H9 (cell line): ENCODE results near the gene BCLAF1. TPM values are rescaled to one million over a fixed set of nuclear protein-coding genes. Genes with fewer than 3 reads are reported as not detected.

Source experiments
- DNase-seq: peaks from one replicate; pipeline ENCODE4 v3.0.0-alpha.2; 2017
- H2AFZ ChIP-seq: one replicate; pipeline ENCODE4 v1.6.1; 2013; ENCODE audit warnings: mild to moderate bottlenecking, low read length, control low read depth, moderate library complexity
- H2AK5ac ChIP-seq: 2 replicates; pipeline ENCODE4 v1.6.1; 2013; ENCODE audit warnings: low read length, control low read depth, mixed read lengths; ENCODE audit not compliant: insufficient read length
- H2BK120ac ChIP-seq: one replicate; pipeline ENCODE4 v1.6.1; 2013; ENCODE audit warnings: low read depth, mild to moderate bottlenecking, low read length, control low read depth, inconsistent platforms; ENCODE audit not compliant: poor library complexity, severe bottlenecking
- H2BK12ac ChIP-seq: 2 replicates; pipeline ENCODE4 v1.6.1; 2013; ENCODE audit warnings: low read length, control low read depth, mixed read lengths, low read depth; ENCODE audit not compliant: insufficient read length
- H2BK15ac ChIP-seq: 2 replicates; pipeline ENCODE4 v1.6.1; 2013; ENCODE audit warnings: low read depth, low read length, control low read depth
- H2BK20ac ChIP-seq: one replicate; pipeline ENCODE4 v1.6.1; 2013; ENCODE audit warnings: low read depth, mild to moderate bottlenecking, low read length, control low read depth, inconsistent platforms; ENCODE audit not compliant: poor library complexity, severe bottlenecking
- H2BK5ac ChIP-seq: 2 replicates; pipeline ENCODE4 v1.6.1; 2013; ENCODE audit warnings: low read length, control low read depth, mixed read lengths; ENCODE audit not compliant: insufficient read length
- H3K14ac ChIP-seq: 2 replicates; pipeline ENCODE4 v1.6.1; 2013; ENCODE audit warnings: low read length, control low read depth; ENCODE audit not compliant: insufficient read depth
- H3K18ac ChIP-seq: 2 replicates; pipeline ENCODE4 v1.6.1; 2013; ENCODE audit warnings: low read depth, mild to moderate bottlenecking, mixed read lengths, low read length, control low read depth; ENCODE audit not compliant: insufficient read length
- H3K23ac ChIP-seq: 2 replicates; pipeline ENCODE4 v1.6.1; 2013; ENCODE audit warnings: low read length, control low read depth, mixed read lengths, low read depth; ENCODE audit not compliant: insufficient read length
- H3K23me2 ChIP-seq: 2 replicates; pipeline ENCODE4 v1.6.1; 2013; ENCODE audit warnings: low read depth, mild to moderate bottlenecking, mixed read lengths, low read length, control low read depth; ENCODE audit not compliant: insufficient read length, poor library complexity, severe bottlenecking
- H3K27ac ChIP-seq: 2 replicates; pipeline ENCODE4 v1.5.1; 2013; ENCODE audit warnings: low read length, control low read depth, mixed read lengths, low read depth; ENCODE audit not compliant: insufficient read length
- H3K27me3 ChIP-seq: 2 replicates; pipeline ENCODE4 v1.6.1; 2013; ENCODE audit warnings: low read length, control low read depth, inconsistent platforms; ENCODE audit not compliant: insufficient read depth
- H3K4ac ChIP-seq: 2 replicates; pipeline ENCODE4 v1.6.1; 2013; ENCODE audit warnings: low read depth, mild to moderate bottlenecking, control low read depth, inconsistent platforms, low read length, moderate library complexity
- H3K4me1 ChIP-seq: 2 replicates; pipeline ENCODE4 v1.6.1; 2013; ENCODE audit warnings: low read length, control low read depth, inconsistent platforms; ENCODE audit not compliant: insufficient read depth
- H3K4me2 ChIP-seq: 2 replicates; pipeline ENCODE4 v1.6.1; 2013; ENCODE audit warnings: low read length, control low read depth, mixed read lengths; ENCODE audit not compliant: insufficient read length, insufficient read depth
- H3K56ac ChIP-seq: 2 replicates; pipeline ENCODE4 v1.6.1; 2013; ENCODE audit warnings: low read depth, mild to moderate bottlenecking, mixed read lengths, low read length, control low read depth; ENCODE audit not compliant: insufficient read length
- H3K79me1 ChIP-seq: 2 replicates; pipeline ENCODE4 v1.6.1; 2013; ENCODE audit warnings: low read depth, mild to moderate bottlenecking, moderate library complexity, low read length, control low read depth, inconsistent platforms; ENCODE audit not compliant: insufficient read depth, poor library complexity, severe bottlenecking
- H3K79me2 ChIP-seq: 2 replicates; pipeline ENCODE4 v1.6.1; 2013; ENCODE audit warnings: low read length, control low read depth, inconsistent platforms; ENCODE audit not compliant: insufficient read depth
- H3K9ac ChIP-seq: 2 replicates; pipeline ENCODE4 v1.6.1; 2013; ENCODE audit warnings: low read length, control low read depth, mixed read lengths; ENCODE audit not compliant: insufficient read length; ENCODE audit errors: extremely low read depth
- H3K9me3 ChIP-seq: one replicate; pipeline ENCODE4 v1.6.1; 2013; ENCODE audit warnings: low read depth, low read length, inconsistent platforms; ENCODE audit not compliant: control insufficient read depth
- H3T11ph ChIP-seq: one replicate; pipeline ENCODE4 v1.6.1; 2013; ENCODE audit warnings: mild to moderate bottlenecking, low read length, control low read depth, inconsistent platforms
- H4K20me1 ChIP-seq: one replicate; pipeline ENCODE4 v1.6.1; 2013; ENCODE audit not compliant: control insufficient read depth, insufficient read length, insufficient read depth
- H4K5ac ChIP-seq: 2 replicates; pipeline ENCODE4 v1.6.1; 2013; ENCODE audit warnings: low read depth, mild to moderate bottlenecking, mixed read lengths, low read length, control low read depth; ENCODE audit not compliant: insufficient read length
- H4K8ac ChIP-seq: replicated peaks from 2 replicates; pipeline ENCODE4 v1.6.1; 2013; ENCODE audit warnings: low read length, control low read depth, mixed read lengths, low read depth; ENCODE audit not compliant: insufficient read length
- H4K91ac ChIP-seq: 2 replicates; pipeline ENCODE4 v1.6.1; 2013; ENCODE audit warnings: low read depth, mild to moderate bottlenecking, moderate library complexity, mixed read lengths, low read length, control low read depth; ENCODE audit not compliant: insufficient read length
- H3K27ac Mint-ChIP-seq, 3 experiments: 2 replicates in 2 of 3; 3 replicates in 1 of 3; pipeline ENCODE4 v1.8.0; 2020 to 2021; ENCODE audit warnings: mixed read lengths in 3 of 3, mild to moderate bottlenecking in 1 of 3, moderate library complexity in 1 of 3
- H3K27me3 Mint-ChIP-seq: 2 replicates; pipeline ENCODE4 v1.8.0; 2021; ENCODE audit warnings: low read depth, mild to moderate bottlenecking, moderate library complexity, mixed read lengths
- H3K36me3 Mint-ChIP-seq, 3 experiments: 2 replicates in 2 of 3; 3 replicates in 1 of 3; pipeline ENCODE4 v1.8.0; 2020 to 2021; ENCODE audit warnings: low read depth in 3 of 3, mixed read lengths in 3 of 3; ENCODE audit not compliant: insufficient read depth in 1 of 3
- H3K4me1 Mint-ChIP-seq, 2 experiments: 2 replicates each; pipeline ENCODE4 v1.8.0; 2020; ENCODE audit warnings: mixed read lengths in 2 of 2
- H3K4me3 Mint-ChIP-seq, 2 experiments: 2 replicates in 1 of 2; 3 replicates in 1 of 2; pipeline ENCODE4 v1.8.0; 2020 to 2021; ENCODE audit warnings: mild to moderate bottlenecking in 2 of 2, mixed read lengths in 2 of 2, moderate library complexity in 1 of 2
- H3K9me3 Mint-ChIP-seq, 2 experiments: 2 replicates in 1 of 2; 3 replicates in 1 of 2; pipeline ENCODE4 v1.8.0; 2020; ENCODE audit warnings: mild to moderate bottlenecking in 2 of 2, mixed read lengths in 2 of 2, moderate library complexity in 1 of 2
- CTCF ChIP-seq: fragments of 200-600 bp; sonication (generic); conservative IDR thresholded peaks from 3 replicates; pipeline ENCODE4 v1.8.0; 2021; ENCODE audit warnings: antibody characterized with exemption, mild to moderate bottlenecking
- WGBS: extraction: QIAGEN DNeasy Blood & Tissue Kit; methylation state at CpG from one replicate; pipeline ENCODE4 v1.1.7; 2013; ENCODE audit warnings: missing lambda C conversion rate, low lambda C conversion rate, mixed read lengths; ENCODE audit not compliant: insufficient read length; ENCODE audit errors: extremely low coverage; 5-methylcytosine and 5-hydroxymethylcytosine counted together
- total RNA-seq: library from RNA; stranded (reverse); gene quantifications from 2 replicates; pipeline ENCODE4 v1.2.1, GENCODE V29; 2021

The BCLAF1 gene
- total RNA-seq, 1 experiment from 2014 or later: 257 TPM

- Mint-ChIP-seq H3K9me3 (no peaks in the 10 kb centered on the region), H3K36me3 (no peaks in the 10 kb centered on the region; a peak in 1 of 7 replicates), H3K4me3 (no peak overlapping the region), H3K4me1 (peaks cover 10% of the 10 kb centered on the region in 2 experiments), H3K27me3 (no peaks in the 10 kb centered on the region), H3K27ac (no peak overlapping the region)
- H2BK120ac ChIP-seq: no peak overlapping the region
- H2BK5ac ChIP-seq: no peak overlapping the region
- H2AFZ ChIP-seq: no peak overlapping the region
- H4K91ac ChIP-seq: no peak overlapping the region
- H3K4ac ChIP-seq: no peak overlapping the region
- no peak overlapping the region for H3K56ac ChIP-seq
- no peak overlapping the region for H3K27ac ChIP-seq
- H3K14ac ChIP-seq: no peak overlapping the region
- no CpG with 5 or more reads among the region's 3 CpGs for WGBS
- no peak for DNase-seq
- H3K9me3 ChIP-seq: no peaks in the 10 kb centered on the region
- peaks cover 8% of the 10 kb centered on the region for H3K23me2 ChIP-seq
- no peak overlapping the region for H3K23ac ChIP-seq
- no peak overlapping the region for H2BK20ac ChIP-seq
- no peaks in the 10 kb centered on the region for H3K79me1 ChIP-seq
- no peaks in the 10 kb centered on the region for H4K20me1 ChIP-seq
- no peaks in the 10 kb centered on the region for H3K79me2 ChIP-seq
- no peak for TF ChIP-seq CTCF
- no peak overlapping the region for H2BK15ac ChIP-seq
- H3K4me2 ChIP-seq: no peak overlapping the region
- no peak overlapping the region for H3K18ac ChIP-seq
- H3T11ph ChIP-seq: no peak overlapping the region
- H4K5ac ChIP-seq: no peak overlapping the region
- H3K27me3 ChIP-seq: no peaks in the 10 kb centered on the region
- H3K4me1 ChIP-seq: no peaks in the 10 kb centered on the region
- no peak overlapping the region for H2AK5ac ChIP-seq
- H4K8ac ChIP-seq: no peak overlapping the region
- no peak overlapping the region for H3K9ac ChIP-seq
- H2BK12ac ChIP-seq: no peak overlapping the region
Measured at GRCh38 chr6:136294621-136295020, 5.0 kb upstream of the BCLAF1 start.
